Left hindlimb (tissue), 1 donor: ENCODE data around the gene ZC3H12A.
"Not testable (repeated sequence)": the region's sequence is repeated elsewhere in the genome, so short reads cannot be mapped to it uniquely, and the experiment has no call there.

ENCODE experiments used
- DNase-seq: peaks from one replicate; pipeline ENCODE4 v3.0.0-alpha.2; 2018

Gene ZC3H12A

DNA sequence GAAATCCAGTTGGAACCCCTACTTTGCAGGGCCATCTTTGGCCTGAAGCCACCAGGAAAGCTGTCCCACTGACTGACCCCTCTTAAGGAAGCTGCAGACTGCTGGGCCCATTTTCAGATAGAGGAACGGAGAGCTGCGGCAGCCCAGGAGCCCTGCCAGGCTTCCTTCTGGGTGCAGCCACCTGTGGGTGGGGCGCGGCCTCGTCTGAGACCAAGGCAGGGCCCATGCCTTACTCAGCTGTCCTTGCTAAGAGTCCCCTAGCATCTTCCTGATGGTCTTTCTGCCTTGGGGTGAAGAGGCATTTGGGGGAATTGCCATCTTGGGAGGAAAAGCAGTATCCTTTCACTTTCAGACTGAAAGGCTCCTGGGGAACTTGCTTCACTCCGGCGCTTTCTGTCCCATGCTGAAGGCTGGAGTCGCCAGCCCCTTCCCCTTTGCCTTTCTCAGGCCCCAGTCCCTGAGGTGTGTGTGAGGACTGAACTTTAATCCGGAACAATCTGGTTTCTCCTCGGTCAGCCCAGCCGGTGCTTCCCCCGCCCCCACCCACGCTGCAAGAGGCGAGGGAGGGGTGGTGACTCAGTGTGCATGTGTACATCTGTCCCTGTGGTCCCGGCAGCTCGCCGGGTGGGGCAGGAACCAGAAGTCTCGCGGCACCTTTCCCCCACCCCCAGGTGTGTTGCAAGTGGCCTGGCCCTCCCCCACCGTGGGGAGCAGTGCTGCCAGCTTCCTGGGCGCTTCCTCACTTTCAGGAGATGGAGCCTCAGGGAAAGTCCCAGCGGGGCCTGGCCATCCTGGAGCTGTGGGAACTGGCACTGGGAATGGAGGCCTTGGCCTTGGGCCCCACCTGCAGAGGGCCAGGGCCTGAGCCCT lies 5.1 kb downstream of the ZC3H12A start:
- peak; percentile 65 for DNase-seq

DNA sequence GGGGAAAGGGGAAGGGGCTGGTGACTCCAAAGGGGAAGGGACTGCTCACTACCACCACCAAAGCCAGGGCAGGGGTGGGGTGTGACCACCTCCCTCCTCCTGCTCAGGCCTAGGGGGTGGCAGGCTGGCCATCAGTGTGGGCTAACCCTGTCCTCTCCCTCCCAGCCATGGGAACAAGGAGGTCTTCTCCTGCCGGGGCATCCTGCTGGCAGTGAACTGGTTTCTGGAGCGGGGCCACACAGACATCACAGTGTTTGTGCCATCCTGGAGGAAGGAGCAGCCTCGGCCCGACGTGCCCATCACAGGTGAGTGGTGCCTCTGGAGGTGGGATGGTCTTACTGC lies 5.7 kb downstream of the ZC3H12A start:
- no peak for DNase-seq

DNA sequence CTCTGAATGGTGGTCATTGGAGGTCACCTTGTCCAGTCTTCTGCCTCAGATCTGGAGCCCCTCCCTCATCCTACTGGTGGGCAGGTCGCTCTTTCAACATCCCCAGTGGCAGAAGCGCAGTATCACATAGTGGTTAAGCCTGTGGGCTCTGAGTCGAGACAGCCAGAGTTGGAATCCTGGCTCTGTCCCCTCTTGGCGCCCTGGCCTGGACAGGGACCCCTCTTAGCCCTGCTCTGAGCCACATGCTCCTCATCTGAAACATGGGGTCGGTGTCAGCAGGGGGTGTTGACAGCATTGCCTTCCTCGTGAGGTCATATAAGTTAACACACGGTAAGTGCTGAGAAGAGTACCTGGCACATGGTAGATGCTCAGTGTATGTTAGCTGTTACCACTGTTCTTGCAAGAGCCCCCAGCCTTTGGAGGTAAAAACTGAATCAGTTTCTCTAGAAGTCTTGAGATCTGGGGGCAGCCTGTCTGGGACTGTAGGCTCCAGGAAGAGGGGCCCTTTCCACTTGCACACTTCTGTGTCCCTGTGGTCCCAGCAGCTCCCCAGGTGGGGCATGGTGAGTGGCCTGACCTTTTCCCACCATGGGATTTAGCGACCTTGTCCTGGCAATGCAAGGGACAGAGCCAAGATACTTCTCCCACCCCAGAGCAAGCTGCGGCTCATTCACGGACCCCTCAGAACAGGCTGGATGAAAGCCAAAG lies 6.4 kb downstream of the ZC3H12A start:
- DNase-seq, result no peak

DNA sequence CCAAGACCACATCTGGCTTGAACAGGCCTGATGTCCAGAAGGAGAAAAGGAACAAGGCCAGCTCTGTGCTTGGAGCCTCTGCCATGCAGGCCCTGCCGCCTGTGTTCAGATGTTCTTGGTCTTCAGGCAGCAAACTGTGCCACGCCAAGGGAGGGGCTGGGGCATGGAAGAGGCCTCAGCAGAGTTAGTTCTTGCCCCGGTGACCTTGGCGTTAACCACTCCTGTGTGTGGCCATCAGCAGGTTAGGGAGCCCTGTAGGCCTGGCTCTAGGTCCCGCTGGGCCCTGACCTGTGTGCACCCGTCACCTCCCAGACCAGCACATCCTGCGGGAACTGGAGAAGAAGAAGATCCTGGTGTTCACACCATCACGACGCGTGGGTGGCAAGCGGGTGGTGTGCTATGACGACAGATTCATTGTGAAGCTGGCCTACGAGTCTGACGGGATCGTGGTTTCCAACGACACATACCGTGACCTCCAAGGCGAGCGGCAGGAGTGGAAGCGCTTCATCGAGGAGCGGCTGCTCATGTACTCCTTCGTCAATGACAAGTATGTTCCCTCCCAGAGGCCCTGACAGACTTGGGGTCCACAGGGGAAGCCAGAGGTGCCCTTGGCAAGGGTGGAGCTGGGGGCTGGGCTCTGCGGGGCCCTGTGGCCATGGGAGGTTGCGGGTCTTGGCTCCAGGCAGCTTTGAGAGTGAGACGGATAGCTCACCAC lies 7.1 kb downstream of the ZC3H12A start:
- no peak for DNase-seq

DNA sequence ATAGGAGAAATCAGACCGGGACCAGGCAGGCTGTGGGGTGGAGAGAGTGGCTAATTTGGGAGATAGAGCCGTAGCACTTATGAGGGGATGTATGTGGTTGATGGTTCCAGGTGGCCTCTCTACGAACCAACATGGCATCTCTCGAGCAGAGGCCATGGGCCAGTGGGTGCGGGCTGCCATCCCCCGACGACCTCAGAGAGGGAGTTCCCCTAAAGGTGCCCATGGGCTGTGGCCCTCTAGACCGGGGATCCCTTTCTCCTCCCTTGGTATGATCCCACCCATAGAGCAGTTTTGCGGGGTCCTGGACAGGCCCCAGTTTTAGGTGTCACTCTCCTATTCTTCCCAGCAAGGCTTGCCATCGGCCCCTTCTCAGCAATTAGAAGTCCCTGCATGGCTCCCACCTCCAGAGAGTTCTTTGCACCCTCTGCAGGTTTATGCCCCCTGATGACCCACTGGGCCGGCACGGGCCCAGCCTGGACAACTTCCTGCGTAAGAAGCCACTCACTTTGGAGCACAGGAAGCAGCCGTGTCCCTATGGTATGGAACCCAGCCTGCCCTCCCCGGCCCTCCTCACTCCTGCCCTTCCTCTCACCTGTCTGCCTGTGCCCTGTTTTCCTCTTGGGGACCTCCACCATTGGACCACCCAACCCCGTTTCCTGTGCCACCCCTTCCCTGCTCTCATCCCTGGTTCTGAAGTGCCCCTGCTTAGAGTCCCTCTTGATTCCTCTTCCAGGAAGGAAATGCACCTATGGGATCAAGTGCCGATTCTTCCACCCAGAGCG lies 7.8 kb downstream of the ZC3H12A start:
- no peak for DNase-seq

DNA sequence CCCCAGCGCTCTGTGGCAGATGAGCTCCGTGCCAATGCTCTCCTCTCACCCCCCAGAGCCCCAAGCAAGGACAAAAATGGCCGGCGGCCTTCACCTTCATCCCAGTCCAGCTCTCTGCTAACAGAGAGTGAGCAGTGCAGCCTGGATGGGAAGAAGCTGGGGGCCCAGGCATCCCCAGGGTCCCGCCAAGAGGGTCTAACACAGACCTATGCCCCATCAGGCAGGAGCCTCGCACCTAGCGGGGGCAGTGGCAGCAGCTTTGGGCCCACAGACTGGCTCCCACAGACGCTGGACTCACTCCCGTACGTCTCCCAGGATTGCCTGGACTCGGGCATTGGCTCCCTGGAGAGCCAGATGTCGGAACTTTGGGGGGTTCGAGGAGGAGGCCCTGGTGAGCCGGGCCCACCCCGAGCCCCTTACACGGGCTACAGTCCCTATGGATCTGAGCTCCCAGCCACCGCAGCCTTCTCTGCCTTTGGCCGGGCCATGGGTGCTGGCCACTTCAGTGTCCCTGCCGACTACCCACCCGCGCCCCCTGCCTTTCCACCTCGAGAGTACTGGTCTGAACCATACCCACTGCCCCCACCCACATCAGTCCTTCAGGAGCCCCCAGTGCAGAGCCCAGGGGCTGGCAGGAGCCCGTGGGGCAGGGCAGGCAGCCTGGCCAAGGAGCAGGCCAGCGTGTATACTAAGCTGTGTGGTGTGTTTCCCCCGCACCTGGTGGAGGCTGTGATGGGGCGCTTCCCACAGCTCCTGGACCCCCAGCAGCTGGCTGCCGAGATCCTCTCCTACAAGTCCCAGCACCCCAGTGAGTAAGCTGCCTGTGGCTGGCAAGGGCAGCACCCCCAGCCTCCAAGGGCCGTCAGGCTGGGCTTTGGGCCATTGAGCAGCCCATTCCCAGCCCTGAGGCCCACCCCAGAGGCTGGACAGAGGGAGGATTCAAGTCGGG lies 8.7 kb downstream of the ZC3H12A start:
- no peak for DNase-seq

DNA sequence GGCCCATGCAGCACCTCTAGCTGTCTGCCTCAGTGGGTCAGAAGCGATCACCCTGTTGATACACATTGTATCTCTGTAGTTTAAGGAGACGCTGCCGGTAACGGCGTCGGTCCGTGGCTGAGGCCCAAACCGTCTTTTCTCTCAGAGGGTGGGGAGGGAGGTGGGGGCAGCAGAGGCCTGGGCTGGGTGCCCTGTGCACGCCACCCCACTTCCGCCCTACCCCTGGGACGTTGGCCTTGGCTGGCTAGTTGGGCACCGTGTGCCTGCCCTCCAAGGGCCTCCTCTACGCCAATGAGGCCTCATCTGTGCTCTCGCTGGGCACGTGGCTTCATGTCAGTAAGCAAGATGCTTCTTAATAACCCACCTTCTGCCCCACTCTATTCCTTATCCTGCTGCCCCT lies 9.4 kb downstream of the ZC3H12A start:
- no peak for DNase-seq

DNA sequence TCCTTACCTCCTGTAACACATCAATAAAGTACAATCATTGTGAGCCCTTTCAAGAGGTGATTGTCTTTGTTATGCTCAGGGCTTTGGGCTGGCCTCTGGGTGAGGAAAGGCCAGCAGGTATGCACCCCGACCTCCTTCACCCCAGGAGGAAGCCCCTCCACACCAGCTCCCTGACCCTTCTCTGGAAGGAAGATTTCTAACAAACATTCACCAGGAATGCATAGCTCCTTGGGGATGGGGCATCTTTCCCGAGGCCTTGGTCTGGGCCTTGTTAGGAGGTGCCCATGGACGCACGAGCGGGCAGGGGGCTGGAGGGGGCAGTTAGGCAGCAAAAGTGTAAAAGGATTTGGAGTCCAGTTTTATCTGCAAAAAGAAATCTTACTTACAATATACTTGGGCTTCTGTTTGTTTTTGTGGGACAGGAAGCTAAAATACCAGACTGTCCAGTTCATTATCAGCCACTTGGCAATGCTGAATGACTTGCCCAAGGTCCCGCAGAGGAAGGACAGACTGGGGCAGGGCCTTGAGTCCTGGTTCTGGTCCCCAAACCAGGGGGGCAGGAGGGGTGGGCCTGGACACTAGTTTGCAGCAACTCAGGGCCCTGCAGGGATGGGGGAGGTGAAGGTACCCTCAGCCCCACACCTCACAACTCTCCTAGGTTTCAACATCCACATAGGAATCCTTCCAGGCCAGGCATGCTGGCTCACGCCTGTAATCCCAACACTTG lies 10.1 kb downstream of the ZC3H12A start:
- no peak for DNase-seq

DNA sequence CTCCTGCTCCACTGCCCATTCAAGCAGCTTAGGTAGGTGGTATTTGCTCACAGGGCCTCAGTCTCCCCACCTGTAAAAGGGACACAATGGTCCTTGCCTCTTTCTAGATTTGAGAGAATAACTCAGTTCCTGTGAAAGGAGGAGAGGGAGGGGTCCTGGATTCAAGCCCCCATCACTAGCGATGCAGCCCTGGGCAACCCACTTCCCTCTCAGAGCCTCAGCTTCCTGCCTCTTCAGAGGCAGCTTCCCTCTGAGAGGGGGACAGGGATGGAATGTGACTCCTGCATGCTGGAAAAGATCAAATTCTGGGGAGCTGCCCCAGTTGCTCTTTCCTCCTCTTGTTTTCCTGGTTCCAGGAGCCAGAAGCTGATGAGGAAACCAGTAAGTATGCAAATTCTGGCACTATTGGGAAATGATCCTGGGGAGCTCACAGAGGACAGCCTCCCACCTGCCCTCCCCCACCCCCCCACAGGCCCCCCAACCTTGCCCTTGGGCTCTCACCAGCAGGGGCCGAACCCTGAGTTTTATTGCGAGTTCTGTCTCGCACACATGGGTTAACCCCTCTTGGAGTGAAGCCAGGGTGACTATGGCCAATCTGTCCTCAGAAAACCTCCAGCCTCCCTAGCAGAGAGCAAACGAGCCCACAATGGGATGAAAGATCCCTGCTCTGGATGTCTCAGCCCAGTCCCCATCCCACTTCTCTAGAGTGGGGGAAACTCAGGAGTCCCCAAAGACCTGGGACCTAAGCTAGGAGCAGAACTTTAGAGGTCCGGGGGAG lies 11.7 kb downstream of the ZC3H12A start:
- DNase-seq, result no peak

- DNase-seq, result peak; percentile 78
These were observed 12.6 kb downstream of the ZC3H12A start for GRCh38 chr1:37486680-37487618.

DNA sequence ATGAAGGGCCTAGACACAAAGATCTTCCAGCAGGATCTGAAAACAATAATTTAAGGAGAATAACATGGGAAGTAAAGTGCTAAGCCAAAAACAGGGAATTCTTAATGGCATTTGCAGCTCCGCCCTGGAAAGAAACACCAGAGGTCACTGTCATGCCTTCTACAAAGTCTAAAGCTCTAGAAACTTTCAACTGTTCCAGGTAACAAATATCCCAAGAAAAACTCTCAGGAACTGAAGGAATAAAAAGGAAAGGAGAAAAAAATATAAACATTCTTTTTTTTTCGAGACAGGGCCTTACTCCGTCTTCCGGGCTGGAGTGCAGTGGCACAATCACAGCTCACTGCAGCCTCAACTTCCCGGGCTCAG lies 13.2 kb downstream of the ZC3H12A start:
- DNase-seq, result no peak

GRCh38 chr1:37493336-37494098 lies 19.1 kb downstream of the ZC3H12A start:
- DNase-seq, result no peak

DNA sequence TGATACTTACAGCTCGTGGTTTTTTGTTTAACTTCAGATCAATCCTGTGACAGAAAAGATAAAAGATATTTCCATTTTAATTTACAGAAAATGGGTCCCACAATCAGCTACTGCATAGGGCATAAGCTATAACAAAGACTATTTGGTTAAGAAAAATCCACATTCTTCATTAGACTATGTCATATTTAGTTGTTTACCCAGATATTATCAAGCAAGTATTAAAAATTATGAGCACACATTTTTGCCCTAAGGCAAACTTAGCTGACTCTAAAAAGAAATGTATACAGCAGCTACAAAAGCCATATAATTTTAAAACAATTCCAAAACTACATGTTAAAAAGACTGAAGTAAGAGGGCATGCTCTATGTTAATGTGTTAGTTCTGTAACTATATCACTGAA lies 21.5 kb downstream of the ZC3H12A start:
- DNase-seq, result no peak

DNA sequence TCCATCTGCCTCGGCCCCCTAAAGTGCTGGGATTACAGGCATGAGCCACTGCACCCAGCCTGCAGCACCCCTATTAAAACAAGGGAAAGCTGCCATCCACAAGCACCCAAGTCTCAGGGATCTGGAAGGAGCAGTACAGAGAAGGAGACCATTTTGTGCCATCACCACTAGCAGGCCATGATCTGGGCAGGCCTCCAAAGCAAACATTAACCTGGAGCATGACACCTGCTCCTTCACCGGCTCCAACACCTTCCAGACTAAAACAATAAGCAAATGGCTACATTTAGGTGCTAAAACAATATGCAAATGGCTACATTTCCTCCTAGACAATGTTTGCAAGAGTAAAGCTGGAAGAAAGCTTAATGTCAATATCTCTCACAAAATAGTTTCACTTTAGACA lies 23.5 kb downstream of the ZC3H12A start:
- DNase-seq, result no peak

GRCh38 chr1:37498872-37499617 lies 24.7 kb downstream of the ZC3H12A start:
- DNase-seq, result no peak

DNA sequence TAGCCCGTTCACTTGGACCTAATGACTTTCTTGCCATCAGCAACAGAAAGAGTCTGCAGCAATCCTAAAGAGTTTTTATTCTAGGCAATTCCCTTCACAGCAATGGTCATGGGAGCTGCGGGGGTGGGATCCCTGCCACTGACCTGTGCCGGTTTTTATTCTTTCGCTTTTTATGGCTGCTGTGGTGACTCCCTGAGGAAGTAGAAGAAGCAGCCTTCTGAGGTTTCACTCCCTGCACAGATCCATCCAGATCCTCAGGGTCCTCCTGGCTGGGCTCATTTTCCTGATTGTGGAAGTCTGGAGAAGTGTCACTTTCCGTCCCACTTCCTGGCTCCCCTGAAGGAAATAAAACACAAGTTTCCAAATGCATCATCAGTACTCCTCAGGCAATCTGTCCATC lies 27.3 kb downstream of the ZC3H12A start:
- no peak for DNase-seq

DNA sequence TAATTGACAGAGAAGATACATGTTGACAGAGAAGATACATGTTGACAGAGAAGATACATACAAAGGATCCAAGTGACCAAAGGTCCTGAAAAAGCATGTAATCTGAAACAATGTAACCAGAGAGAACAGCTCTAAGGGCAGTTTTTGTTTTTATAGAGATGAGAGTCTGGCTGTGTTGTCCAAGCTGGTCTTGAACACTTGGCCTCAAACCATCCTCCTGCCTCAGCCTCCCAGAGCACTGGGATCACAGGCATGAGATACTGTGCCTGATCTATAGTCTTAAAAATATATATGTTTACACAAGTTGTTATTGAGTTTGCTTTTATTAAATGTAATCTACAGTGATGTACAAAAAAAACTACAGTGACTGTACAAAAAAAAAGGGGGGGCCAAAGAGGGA lies 27.7 kb downstream of the ZC3H12A start:
- no peak for DNase-seq

- DNase-seq, result not testable (repeated sequence)
These were observed 28.4 kb downstream of the ZC3H12A start for GRCh38 chr1:37502791-37503190.
